Left renal pelvis (tissue), 4 donors: ENCODE measurements around the gene AJAP1. TPM values are rescaled to one million over a fixed set of nuclear protein-coding genes. Genes with fewer than 3 reads are reported as not detected.

Experiments
- DNase-seq, 4 donors: peaks; one replicate each; pipeline ENCODE4 v3.0.0-alpha.2; 2013; ENCODE audit warnings: low read depth in 4 of 4, low spot score in 3 of 4
- polyA plus RNA-seq, 4 donors: library from polyadenylated mRNA; unstranded; fragments of 120-200 nt; gene quantifications; one replicate each; pipeline ENCODE4 v1.2.1, GENCODE V29; 2013; ENCODE audit not compliant: insufficient read length in 4 of 4

AJAP1 gene
- polyA plus RNA-seq, 4 donors: 1.2 to 1.9 (median 1.4) TPM

- no peak for DNase-seq
These were observed 143.0 kb downstream of the AJAP1 start for GRCh38 chr1:4797429-4797828.

- no peak for DNase-seq
These were observed 146.9 kb downstream of the AJAP1 start for GRCh38 chr1:4801192-4801924.

- DNase-seq: no peak
These were observed 147.6 kb downstream of the AJAP1 start for GRCh38 chr1:4802024-4802423.

GRCh38 chr1:4803335-4803734 is 148.9 kb downstream of the AJAP1 start:
- no peak for DNase-seq

GRCh38 chr1:4805987-4806386 is 151.6 kb downstream of the AJAP1 start:
- no peak for DNase-seq

- DNase-seq: no peak
These were observed 166.1 kb downstream of the AJAP1 start for GRCh38 chr1:4820543-4820942.

GRCh38 chr1:4825800-4826450 is 171.5 kb downstream of the AJAP1 start:
- no peak for DNase-seq

GRCh38 chr1:4830707-4831106 is 176.3 kb downstream of the AJAP1 start:
- no peak for DNase-seq

GRCh38 chr1:4836574-4836973 is 182.2 kb downstream of the AJAP1 start:
- no peak for DNase-seq

GRCh38 chr1:4837031-4837600 is 182.7 kb downstream of the AJAP1 start:
- no peak for DNase-seq

GRCh38 chr1:4837752-4838151 is 183.3 kb downstream of the AJAP1 start:
- no peak for DNase-seq

GRCh38 chr1:4838231-4838630 is 183.8 kb downstream of the AJAP1 start:
- no peak for DNase-seq
